ENCODE results near the gene NR1H2. TPM values are rescaled to one million over a fixed set of nuclear protein-coding genes. Genes with fewer than 3 reads are reported as not detected.
"Not testable (repeated sequence)": the region's sequence is repeated elsewhere in the genome, so short reads cannot be mapped to it uniquely, and the experiment has no call there.

The NR1H2 gene
- total RNA-seq, 1 donor, result 71.2 TPM

GRCh38 chr19:50387176-50387867 is 11.1 kb downstream of the NR1H2 start:
- TF ChIP-seq, protein P1, sequence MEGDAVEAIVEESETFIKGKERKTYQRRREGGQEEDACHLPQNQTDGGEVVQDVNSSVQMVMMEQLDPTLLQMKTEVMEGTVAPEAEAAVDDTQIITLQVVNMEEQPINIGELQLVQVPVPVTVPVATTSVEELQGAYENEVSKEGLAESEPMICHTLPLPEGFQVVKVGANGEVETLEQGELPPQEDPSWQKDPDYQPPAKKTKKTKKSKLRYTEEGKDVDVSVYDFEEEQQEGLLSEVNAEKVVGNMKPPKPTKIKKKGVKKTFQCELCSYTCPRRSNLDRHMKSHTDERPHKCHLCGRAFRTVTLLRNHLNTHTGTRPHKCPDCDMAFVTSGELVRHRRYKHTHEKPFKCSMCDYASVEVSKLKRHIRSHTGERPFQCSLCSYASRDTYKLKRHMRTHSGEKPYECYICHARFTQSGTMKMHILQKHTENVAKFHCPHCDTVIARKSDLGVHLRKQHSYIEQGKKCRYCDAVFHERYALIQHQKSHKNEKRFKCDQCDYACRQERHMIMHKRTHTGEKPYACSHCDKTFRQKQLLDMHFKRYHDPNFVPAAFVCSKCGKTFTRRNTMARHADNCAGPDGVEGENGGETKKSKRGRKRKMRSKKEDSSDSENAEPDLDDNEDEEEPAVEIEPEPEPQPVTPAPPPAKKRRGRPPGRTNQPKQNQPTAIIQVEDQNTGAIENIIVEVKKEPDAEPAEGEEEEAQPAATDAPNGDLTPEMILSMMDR (IDR thresholded peaks at IDR 0.05; ENCODE audit: insufficient read depth, low read depth, low read length), result no peak
- H3K4me3 ChIP-seq (ENCODE audit: low read depth, low read length), result no peak overlapping the region
- peak; percentile 54 for DNase-seq (ENCODE audit: low read depth)

DNA sequence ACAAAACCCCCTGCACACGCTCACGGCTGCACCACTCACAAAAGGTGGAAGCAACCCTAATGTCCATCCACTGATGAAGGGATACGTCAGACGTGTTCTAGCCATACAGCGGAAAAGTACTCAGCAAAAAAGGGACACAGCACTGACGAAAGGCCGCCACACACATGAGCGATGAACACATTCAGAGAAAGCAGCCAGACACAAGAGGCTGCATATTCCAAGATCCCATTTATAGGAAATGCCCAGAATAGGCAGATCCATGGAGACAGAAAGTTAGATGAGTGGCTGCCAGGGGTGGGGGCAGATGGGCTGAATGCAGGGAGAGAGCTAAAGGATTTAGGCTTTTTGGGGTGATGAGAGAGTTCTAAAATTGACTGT is 11.6 kb downstream of the NR1H2 start:
- no peak for DNase-seq (ENCODE audit: low read depth)
- H3K4me3 ChIP-seq (ENCODE audit: low read depth, low read length), result no peak overlapping the region
- TF ChIP-seq, protein P1 (IDR thresholded peaks at IDR 0.05; ENCODE audit: insufficient read depth, low read depth, low read length), result no peak

- H3K4me3 ChIP-seq (ENCODE audit: low read depth, low read length); DNase-seq (ENCODE audit: low read depth): not testable (repeated sequence)
Observed at GRCh38 chr19:50390295-50390694, 14.0 kb downstream of the NR1H2 start.

GRCh38 chr19:50390952-50391351 is 14.7 kb downstream of the NR1H2 start:
- not testable (repeated sequence) for H3K4me3 ChIP-seq (ENCODE audit: low read depth, low read length); DNase-seq (ENCODE audit: low read depth)

DNA sequence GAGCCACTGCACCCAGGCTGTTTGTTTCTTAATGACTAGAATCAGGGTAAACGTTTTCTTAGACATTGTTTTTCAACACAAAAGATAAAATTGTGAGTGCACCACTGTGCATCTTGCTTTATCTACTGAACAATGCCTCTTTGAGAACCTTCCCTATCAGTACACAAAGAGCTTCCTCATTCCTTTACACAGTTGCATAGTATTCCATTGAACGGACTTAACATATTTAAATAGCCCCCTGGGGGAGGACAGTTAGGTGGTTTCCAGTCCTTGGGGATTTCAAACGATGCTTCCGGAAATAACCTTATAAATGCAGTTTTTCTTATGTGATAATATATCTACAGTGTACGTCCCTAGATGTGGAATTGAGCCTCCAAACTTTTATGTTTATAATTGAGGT is 16.5 kb downstream of the NR1H2 start:
- TF ChIP-seq, protein P1 (IDR thresholded peaks at IDR 0.05; ENCODE audit: insufficient read depth, low read depth, low read length), result no peak
- no peak overlapping the region for H3K4me3 ChIP-seq (ENCODE audit: low read depth, low read length)
- DNase-seq (ENCODE audit: low read depth), result no peak

- no peak for DNase-seq (ENCODE audit: low read depth)
- TF ChIP-seq, protein P1 (IDR thresholded peaks at IDR 0.05; ENCODE audit: insufficient read depth, low read depth, low read length), result no peak
Observed at GRCh38 chr19:50393589-50393988, 17.3 kb downstream of the NR1H2 start.

GRCh38 chr19:50394017-50394416 is 17.8 kb downstream of the NR1H2 start:
- DNase-seq (ENCODE audit: low read depth), result no peak
- TF ChIP-seq, protein P1 (IDR thresholded peaks at IDR 0.05; ENCODE audit: insufficient read depth, low read depth, low read length), result no peak
- H3K4me3 ChIP-seq (ENCODE audit: low read depth, low read length), result no peak overlapping the region

More at GRCh38 chr19:50393589-50393988, 17.3 kb downstream of the NR1H2 start:
- no peak overlapping the region for H3K4me3 ChIP-seq (ENCODE audit: low read depth, low read length)

DNA sequence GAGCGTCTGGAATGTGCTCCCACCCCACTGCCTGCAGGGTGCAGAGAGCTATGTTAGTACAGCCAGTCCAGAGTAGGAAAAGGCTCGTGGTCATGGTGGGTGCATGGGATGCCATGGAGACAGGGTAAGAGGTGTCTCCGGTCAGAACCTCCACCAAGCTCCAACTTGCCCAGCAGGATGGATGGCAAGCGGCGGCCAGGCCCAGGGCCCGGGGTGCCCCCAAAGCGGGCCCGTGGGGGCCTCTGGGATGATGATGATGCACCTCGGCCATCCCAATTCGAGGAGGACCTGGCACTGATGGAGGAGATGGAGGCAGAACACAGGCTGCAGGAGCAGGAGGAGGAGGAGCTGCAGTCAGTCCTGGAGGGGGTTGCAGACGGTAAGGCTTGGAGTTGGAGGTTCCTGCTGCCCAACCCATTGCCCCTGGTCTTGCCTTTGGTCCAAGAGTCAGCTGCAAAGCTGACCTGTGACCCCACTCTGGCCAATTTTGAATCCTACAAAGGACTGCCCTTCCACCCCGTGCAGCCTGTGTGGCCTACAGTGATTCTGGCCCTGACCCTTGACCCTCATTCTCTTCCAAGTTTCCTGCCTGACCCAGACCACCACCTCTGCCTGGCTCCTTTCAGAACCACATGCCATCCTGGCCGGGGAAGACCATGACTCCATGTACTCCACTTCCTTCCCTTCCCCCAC is 22.6 kb downstream of the NR1H2 start:
- DNase-seq (ENCODE audit: low read depth), result no peak
- TF ChIP-seq, protein P1 (IDR thresholded peaks at IDR 0.05; ENCODE audit: insufficient read depth, low read depth, low read length), result no peak
- H3K4me3 ChIP-seq (ENCODE audit: low read depth, low read length), result no peak overlapping the region
